ENCODE results near the gene SRCAP. TPM values are rescaled to one million over a fixed set of nuclear protein-coding genes. Genes with fewer than 3 reads are reported as not detected.

The SRCAP gene
- total RNA-seq, 1 experiment from 2014 or later: 58.5 TPM

- no peak for TF ChIP-seq ZNF425 (CRISPR knock-in tag; conservative IDR thresholded peaks at IDR 0.05)
- no peak for TF ChIP-seq ATF6 (CRISPR knock-in tag; IDR thresholded peaks at IDR 0.05)
- TF ChIP-seq ZNF512 (CRISPR knock-in tag; IDR thresholded peaks at IDR 0.05; ENCODE audit: borderline replicate concordance): no peak
- no peak for TF ChIP-seq ZSCAN18 (CRISPR knock-in tag; IDR thresholded peaks at IDR 0.05)
- no peak for TF ChIP-seq STAT6 (CRISPR knock-in tag; conservative IDR thresholded peaks at IDR 0.05; ENCODE audit: low read depth)
- peak; percentile 50; the same call in 1 of the 2 replicates for TF ChIP-seq SP1 (CRISPR knock-in tag; conservative IDR thresholded peaks at IDR 0.05)
- TF ChIP-seq ATF2 (CRISPR knock-in tag; IDR thresholded peaks at IDR 0.05; ENCODE audit: borderline replicate concordance, low read depth): no peak
- no peak for TF ChIP-seq NFATC4 (CRISPR knock-in tag; IDR thresholded peaks at IDR 0.05)
- no peak; the same call in 1 of the 2 replicates for TF ChIP-seq ZNF232 (CRISPR knock-in tag; IDR thresholded peaks at IDR 0.05)
- TF ChIP-seq FOXP1 (CRISPR knock-in tag; IDR thresholded peaks at IDR 0.05; ENCODE audit: borderline replicate concordance): no peak
- TF ChIP-seq ZBTB21 (CRISPR knock-in tag; IDR thresholded peaks at IDR 0.05; ENCODE audit: borderline replicate concordance): no peak
- no peak for TF ChIP-seq MXD4 (CRISPR knock-in tag; IDR thresholded peaks at IDR 0.05; ENCODE audit: borderline replicate concordance)
- TF ChIP-seq SMAD4 (CRISPR knock-in tag; IDR thresholded peaks at IDR 0.05): 0 out of 2 replicates have a peak, but pooled peaks have one; percentile 62
- TF ChIP-seq IRF2 (CRISPR knock-in tag; IDR thresholded peaks at IDR 0.05; ENCODE audit: borderline replicate concordance, low read depth): no peak
- no peak for TF ChIP-seq ZNF396 (CRISPR knock-in tag; IDR thresholded peaks at IDR 0.05; ENCODE audit: borderline replicate concordance)
- no peak for TF ChIP-seq USF2 (CRISPR knock-in tag; IDR thresholded peaks at IDR 0.05)
- TF ChIP-seq ZNF219 (CRISPR knock-in tag; IDR thresholded peaks at IDR 0.05; ENCODE audit: borderline replicate concordance): no peak
- no peak for TF ChIP-seq ZNF138 (CRISPR knock-in tag; conservative IDR thresholded peaks at IDR 0.05)
- TF ChIP-seq GABPB1 (CRISPR knock-in tag; IDR thresholded peaks at IDR 0.05): 0 out of 2 replicates have a peak, but pooled peaks have one; percentile 17
- no peak for TF ChIP-seq PRDM15 (CRISPR knock-in tag; IDR thresholded peaks at IDR 0.05)
- no peak for TF ChIP-seq MYBL2 (CRISPR knock-in tag; IDR thresholded peaks at IDR 0.05)
- no peak for TF ChIP-seq ZNF423 (CRISPR knock-in tag; IDR thresholded peaks at IDR 0.05)
Measured at GRCh38 chr16:30677931-30678585, 20.9 kb upstream of the SRCAP start (continued).

All from WTC11 (cell line).